ENCODE data around the gene HORMAD2.
"Not testable (repeated sequence)": the region's sequence is repeated elsewhere in the genome, so short reads cannot be mapped to it uniquely, and the experiment has no call there.

HORMAD2 gene

GRCh38 chr22:30208631-30209603 is 128.7 kb downstream of the HORMAD2 start:
- DNase-seq (ENCODE audit: low spot score) (peak; percentile 82), FAIRE-seq (peak; percentile 78)

DNA sequence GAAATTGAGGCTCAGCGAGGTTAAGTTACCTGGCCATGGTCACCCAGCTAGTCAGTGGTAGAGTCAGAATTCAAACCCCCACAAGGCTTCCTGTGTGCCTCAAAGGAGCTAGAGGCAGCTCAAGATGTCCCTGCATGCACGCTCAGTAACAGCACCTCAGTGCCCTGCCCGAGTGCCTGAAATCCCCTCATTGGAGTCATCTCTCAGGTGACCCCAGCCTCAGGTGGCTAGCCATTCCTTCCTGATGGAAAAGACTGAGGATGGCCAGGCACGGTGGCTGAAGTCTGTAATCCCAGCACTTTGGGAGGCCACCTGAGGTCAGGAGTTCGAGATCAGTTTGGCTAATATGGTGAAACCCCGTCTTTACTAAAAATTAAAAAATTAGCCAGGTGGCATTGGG is 129.4 kb downstream of the HORMAD2 start:
- FAIRE-seq (no peak), DNase-seq (ENCODE audit: low spot score) (no peak)

DNA sequence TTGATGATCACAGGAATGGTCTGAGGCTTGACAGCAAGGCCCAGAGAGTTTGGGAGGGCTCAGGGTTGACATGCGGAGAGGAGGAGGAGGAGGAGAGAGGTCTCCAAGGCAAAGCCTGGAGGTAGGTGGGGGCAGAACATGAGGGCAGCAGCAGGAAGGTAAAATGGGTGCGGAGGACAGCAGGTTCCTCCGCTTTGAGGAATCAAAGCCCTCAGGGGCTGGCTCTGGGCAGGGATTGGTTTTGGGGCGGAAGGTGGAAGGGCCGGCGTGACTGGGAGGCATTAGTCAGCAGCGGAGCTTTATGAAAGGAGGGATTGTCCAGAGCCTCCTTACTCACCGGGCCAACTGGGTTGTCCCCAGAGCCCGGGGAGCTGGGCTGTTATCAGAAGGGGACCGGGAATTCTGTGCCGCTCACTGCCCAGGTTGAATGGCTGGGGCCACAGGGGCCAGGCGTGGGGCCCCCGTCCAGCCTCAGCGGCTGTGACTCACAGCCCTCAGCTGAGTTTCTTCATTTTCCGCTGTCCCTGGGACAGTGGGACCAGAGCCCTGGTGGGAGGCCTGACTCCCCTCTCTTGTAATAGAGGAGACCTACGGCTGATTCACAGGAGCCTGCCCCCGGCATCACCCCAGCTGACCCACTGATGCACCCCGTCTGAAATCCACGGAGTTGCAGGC is 130.1 kb downstream of the HORMAD2 start:
- FAIRE-seq (peak; percentile 88), DNase-seq (ENCODE audit: low spot score) (peak; percentile 94)

GRCh38 chr22:30211124-30211820 is 131.0 kb downstream of the HORMAD2 start:
- no peak for FAIRE-seq

GRCh38 chr22:30212363-30212995 is 132.2 kb downstream of the HORMAD2 start:
- DNase-seq (ENCODE audit: low spot score) (peak; percentile 97), FAIRE-seq (peak; percentile 94)

More at GRCh38 chr22:30211124-30211820, 131.0 kb downstream of the HORMAD2 start:
- DNase-seq (ENCODE audit: low spot score): no peak

DNA sequence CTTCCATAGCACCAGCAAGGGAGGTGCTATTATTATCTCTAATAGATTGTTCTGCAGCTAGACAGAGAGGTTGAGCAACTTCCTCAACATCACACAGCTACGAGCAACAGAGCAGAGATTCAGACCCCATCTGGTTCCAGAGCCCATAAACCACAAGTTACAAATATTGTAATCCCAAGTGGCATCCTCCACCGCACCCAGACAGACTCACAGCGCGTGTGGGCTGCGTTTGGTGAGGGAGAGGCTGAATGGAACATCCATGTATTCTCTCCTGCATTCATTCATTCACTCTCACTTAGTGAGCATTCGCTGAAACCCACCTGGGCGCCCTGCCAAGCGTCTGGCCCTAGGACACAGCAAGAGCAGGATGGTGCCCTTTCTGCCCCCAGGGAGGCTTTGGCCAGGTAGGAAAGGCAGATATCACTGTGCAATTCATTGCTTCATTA is 132.8 kb downstream of the HORMAD2 start:
- no peak for FAIRE-seq
- DNase-seq (ENCODE audit: low spot score): peak; percentile 86

DNA sequence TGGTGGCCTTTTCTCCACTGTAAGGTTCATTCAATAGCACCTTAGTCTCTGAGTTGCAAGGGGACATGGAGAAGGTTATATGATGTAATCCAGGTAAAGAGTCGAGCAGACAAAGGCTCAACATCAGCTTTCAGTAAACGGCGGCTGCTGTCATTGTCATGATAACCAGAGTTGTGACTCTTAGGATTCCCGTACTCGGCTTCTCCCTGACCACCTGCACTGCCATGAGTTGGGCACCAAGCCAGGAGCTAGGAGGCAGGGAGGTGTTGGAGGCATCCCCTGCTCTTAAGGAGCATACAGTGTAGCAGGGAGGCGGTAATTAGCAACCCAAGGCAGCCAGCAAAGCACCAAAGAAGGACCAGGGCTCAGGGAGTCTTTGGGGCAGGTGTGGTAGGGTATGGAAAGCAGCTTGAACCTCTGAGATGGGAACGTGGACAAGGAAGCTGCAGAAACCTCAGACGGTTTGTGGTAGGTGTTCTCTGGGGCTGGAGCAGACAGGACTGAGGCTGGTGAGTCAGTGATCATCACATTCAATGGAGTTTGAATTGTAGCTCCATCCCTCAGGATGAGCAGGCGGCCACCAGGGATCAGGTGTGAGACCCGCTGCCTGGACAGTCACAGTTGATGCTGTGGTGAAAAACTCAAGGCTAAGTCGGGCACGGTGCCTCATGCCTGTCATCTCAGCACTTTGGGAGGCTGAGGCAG is 134.6 kb downstream of the HORMAD2 start:
- FAIRE-seq: peak; percentile 8
- DNase-seq (ENCODE audit: low spot score): peak; percentile 79

GRCh38 chr22:30216272-30216671 is 136.0 kb downstream of the HORMAD2 start:
- not testable (repeated sequence) for DNase-seq (ENCODE audit: low spot score); FAIRE-seq

- no peak for FAIRE-seq
- DNase-seq (ENCODE audit: low spot score): no peak
These were observed 136.4 kb downstream of the HORMAD2 start for GRCh38 chr22:30216710-30217109.

DNA sequence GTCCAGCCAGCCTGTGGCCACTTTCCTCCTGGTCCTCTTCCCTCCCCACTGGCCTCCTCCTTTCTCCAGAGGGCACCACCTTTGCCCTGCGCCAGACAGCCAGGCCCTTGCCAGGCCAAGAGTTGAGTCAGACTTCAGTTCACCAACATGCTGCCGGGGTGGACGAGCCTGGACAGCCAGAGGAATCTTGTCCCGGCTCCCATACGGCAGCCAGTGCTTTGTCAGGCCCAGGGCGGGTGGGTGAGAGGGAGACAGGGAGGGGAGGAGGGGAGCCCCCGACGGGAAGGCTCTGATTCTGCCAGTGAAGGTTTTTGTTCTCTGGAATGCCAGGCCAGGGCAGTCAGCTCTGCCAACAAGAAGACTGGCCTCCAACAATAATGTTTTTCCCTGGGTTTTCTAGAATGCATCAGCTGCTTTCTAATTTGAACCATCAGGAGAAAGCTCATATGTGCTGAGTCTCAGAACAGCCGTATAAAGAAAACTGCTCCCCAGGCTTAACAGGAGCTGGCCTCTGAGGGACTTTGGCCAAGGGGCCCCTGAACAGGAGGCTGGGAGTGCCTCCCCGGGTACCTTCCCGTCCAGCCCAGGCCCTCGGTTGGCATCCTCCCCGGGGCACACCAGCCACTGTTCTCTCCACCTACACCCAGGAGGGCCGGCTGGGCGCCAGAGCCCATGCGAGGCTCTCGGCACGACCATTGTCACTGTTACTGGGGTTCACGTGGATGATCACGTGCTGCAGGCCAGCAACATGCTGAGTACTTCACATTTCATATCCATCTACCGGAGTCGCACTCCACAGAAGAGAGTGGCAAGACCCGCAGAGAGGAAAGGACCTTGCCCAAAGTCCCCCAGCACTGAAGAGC is 137.7 kb downstream of the HORMAD2 start:
- DNase-seq (ENCODE audit: low spot score): peak; percentile 75
- FAIRE-seq: peak; percentile 78

- no peak for FAIRE-seq
- DNase-seq (ENCODE audit: low spot score): no peak
These were observed 138.9 kb downstream of the HORMAD2 start for GRCh38 chr22:30219049-30219654.

GRCh38 chr22:30219668-30220278 is 139.5 kb downstream of the HORMAD2 start:
- no peak for FAIRE-seq
- no peak for DNase-seq (ENCODE audit: low spot score)

GRCh38 chr22:30220338-30221012 is 140.2 kb downstream of the HORMAD2 start:
- FAIRE-seq (no peak), DNase-seq (ENCODE audit: low spot score) (no peak)

- no peak for DNase-seq (ENCODE audit: low spot score)
- FAIRE-seq: no peak
These were observed 141.1 kb downstream of the HORMAD2 start for GRCh38 chr22:30221121-30221992.

DNA sequence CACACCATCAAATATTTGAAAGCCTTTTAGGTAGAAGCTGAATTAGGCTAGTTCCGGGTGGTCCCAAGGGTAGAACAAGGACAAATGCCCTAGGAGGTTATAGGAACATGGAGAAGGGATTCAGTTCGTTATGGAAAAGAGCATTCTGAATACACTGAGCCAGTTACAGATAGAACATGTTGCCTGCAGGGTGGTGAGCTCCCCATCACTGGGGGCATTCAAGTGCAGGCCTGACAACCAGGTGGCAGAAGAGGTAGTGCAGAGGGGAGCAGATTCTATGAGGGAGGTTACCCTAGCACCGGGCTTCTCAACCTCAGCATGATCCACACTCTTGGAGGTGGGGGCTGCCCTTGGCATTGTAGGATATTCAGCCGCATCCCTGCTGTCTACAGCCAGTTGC is 142.1 kb downstream of the HORMAD2 start:
- FAIRE-seq: no peak
- no peak for DNase-seq (ENCODE audit: low spot score)

DNA sequence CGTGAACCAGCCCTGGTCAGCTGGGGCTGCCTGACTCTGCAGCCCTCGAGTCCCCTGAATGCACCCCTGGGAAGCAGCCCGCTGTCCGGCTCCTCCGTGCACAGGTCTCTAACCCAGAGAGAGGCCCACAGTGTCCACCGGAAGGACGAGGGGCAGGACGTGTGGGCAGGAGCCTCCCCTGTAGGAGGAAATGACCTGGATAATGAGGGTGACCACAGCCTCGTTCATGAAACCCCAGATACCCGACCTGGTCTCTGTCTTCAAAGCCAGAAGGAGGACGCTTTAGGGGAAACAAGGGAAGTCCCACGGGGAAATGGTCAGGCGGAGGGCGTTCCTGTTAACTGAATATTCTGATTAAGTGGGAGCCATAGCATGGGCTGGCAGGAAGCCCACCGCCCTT is 143.0 kb downstream of the HORMAD2 start:
- FAIRE-seq: no peak
- DNase-seq (ENCODE audit: low spot score): no peak
